ENCODE results near the gene MYL5. TPM values are rescaled to one million over a fixed set of nuclear protein-coding genes. Genes with fewer than 3 reads are reported as not detected.

MYL5 gene
- total RNA-seq, 4 donors from 2014 or later = 82.8 to 135 (median 95.2) TPM

DNA sequence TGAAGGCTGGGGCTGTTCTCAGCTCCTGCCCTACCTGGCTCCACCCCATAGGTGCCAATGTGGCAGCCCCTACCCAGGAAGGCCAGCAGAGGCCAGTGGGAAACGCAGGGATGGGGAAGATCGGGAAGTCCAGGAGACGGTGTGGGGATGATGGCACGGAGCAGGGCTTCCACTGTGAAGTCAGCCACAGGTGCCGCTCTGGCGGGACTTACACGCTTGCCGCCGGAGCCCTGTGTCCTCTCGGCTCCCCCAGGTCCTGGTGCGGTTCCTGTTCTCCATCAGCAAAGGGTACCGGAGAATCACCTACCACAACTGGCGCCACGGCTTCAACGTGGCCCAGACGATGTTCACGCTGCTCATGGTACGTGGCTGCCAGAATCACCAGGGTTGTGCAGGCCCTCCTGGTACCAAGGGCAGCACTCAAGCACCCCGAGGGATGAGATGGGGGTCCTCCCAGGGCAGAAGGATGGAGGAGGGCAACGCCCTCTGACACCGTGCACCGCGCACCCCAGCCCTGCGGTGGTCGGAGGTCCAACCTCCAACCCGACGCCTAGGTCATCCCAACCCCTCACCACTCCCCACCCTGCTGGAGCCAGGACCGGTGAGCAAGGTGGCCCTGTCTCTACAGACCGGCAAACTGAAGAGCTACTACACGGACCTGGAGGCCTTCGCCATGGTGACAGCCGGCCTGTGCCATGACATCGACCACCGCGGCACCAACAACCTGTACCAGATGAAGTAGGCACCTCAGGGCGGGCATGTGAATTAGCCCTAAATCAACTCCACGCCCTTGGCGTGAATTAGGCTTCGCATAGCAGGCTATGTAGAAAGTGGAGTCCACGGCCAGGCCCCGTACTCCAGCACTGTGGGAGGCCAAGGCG is 12.2 kb upstream of the MYL5 start:
- Histone ChIP-seq H3K36me3 (no peaks in the 10 kb centered on the region), H3K9me3 (no peaks in the 10 kb centered on the region), H3K27me3 (no peaks in the 10 kb centered on the region), H3K4me3 (no peak overlapping the region), H3K4me1 (peaks cover 0 to 8% (median 0%) of the 10 kb centered on the region in 4 donors), H3K27ac (no peak overlapping the region)
- TF ChIP-seq, protein P1, sequence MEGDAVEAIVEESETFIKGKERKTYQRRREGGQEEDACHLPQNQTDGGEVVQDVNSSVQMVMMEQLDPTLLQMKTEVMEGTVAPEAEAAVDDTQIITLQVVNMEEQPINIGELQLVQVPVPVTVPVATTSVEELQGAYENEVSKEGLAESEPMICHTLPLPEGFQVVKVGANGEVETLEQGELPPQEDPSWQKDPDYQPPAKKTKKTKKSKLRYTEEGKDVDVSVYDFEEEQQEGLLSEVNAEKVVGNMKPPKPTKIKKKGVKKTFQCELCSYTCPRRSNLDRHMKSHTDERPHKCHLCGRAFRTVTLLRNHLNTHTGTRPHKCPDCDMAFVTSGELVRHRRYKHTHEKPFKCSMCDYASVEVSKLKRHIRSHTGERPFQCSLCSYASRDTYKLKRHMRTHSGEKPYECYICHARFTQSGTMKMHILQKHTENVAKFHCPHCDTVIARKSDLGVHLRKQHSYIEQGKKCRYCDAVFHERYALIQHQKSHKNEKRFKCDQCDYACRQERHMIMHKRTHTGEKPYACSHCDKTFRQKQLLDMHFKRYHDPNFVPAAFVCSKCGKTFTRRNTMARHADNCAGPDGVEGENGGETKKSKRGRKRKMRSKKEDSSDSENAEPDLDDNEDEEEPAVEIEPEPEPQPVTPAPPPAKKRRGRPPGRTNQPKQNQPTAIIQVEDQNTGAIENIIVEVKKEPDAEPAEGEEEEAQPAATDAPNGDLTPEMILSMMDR (IDR thresholded peaks at IDR 0.05) = no peak
- no peak for TF ChIP-seq POLR2A (IDR thresholded peaks at IDR 0.05)
- DNase-seq = no peak

DNA sequence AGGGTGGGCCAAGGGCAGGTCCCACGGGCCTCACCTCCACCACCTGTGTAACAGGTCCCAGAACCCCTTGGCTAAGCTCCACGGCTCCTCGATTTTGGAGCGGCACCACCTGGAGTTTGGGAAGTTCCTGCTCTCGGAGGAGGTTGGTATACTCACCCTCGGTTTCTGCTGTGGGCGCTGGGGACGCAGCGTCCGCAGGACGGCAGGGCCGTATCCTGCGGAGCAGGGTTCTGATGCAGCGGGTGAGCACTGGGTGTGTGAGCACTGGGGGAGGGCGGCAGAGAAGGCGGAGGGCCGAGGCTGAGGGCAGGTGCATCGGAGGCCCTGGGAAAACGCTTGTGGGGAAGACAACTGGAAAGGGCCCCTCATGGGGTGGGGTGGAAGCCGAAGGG is 11.3 kb upstream of the MYL5 start:
- no peaks in the 10 kb centered on the region for H3K9me3 ChIP-seq
- no peak for TF ChIP-seq POLR2A (IDR thresholded peaks at IDR 0.05)
- TF ChIP-seq, protein P1 (IDR thresholded peaks at IDR 0.05) = no peak
- H3K36me3 ChIP-seq = no peaks in the 10 kb centered on the region
- peak overlapping the region in 2 of 4 donors; percentile 55 to 77 for H3K27ac ChIP-seq
- H3K4me3 ChIP-seq = peak overlapping the region; percentile 61 to 84 (median 70)
- H3K4me1 ChIP-seq = peaks cover 0 to 8% (median 0%) of the 10 kb centered on the region in 4 donors
- DNase-seq = no peak
- H3K27me3 ChIP-seq = no peaks in the 10 kb centered on the region

DNA sequence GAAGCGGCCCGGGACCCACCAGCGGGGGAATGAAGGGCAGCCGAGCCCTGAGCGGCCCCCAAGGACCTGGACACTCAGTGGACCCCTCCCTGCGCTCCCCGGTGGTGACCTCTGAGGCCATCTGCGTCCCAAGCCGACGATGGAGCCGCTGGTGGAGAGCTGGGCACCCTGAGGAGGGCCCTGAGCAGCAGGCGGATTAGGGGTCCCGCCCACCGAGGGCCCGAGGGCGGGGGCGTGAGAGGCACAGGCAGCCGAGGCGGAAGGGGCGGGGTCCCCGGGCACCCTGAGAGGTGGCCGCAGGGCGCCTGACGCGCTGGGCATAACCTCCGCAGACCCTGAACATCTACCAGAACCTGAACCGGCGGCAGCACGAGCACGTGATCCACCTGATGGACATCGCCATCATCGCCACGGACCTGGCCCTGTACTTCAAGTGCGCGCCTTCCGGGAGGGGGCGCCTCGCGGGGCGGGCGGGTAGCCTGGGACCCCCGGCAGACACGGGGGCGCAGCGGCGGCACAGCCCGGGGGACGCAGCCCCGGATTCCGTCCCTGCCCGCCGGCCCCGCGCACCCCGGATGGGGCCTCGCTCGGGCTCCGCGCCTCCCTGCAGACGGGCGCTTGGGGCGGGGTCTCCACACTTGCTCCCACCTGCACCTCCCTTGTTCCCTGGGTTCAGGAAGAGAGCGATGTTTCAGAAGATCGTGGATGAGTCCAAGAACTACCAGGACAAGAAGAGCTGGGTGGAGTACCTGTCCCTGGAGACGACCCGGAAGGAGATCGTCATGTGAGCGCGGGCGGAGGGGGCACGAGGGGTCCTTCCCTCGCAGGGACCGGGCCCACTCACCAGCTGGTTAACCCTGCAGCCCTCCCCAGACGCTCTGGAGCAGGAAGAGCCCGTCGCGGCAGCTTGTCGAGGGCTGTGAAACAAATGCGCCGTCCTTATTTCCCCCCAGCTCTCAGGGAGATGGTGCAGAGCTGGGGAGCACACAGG is 10.6 kb upstream of the MYL5 start:
- peak overlapping the region; percentile 48 to 77 (median 60) for H3K27ac ChIP-seq
- no peaks in the 10 kb centered on the region for H3K9me3 ChIP-seq
- no peak for TF ChIP-seq POLR2A (IDR thresholded peaks at IDR 0.05)
- TF ChIP-seq, protein P1 (IDR thresholded peaks at IDR 0.05) = no peak
- DNase-seq = peak in 2 of 3 donors; percentile 81 to 87
- H3K27me3 ChIP-seq = no peaks in the 10 kb centered on the region
- no peaks in the 10 kb centered on the region for H3K36me3 ChIP-seq
- H3K4me3 ChIP-seq = peak overlapping the region; percentile 61 to 84 (median 70)
- peaks cover 0 to 8% (median 0%) of the 10 kb centered on the region in 4 donors for H3K4me1 ChIP-seq

DNA sequence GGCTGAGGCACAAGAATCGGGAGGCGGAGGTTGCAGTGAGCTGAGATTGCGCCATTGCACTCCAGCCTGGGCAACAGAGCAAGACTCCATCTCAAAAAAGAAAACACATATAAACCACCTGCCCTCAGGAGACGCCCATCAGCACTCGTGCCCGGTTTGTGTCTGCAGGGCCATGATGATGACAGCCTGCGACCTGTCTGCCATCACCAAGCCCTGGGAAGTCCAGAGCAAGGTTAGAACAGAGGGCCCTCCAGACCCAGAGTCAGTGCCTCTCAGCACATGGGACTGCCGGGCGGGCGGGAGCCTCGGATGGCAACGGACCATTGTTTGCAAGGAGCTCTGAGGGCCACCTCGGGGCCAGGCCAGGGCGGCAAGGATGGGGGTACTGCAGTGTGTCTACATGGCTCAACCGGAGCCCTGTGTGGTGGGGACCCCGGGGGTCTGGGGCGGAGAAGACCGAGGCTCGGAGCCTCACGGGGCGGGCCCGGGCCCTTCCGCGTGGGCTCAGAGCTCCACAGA is 9.6 kb upstream of the MYL5 start:
- TF ChIP-seq POLR2A (IDR thresholded peaks at IDR 0.05) = no peak
- TF ChIP-seq, protein P1 (IDR thresholded peaks at IDR 0.05) = no peak
- H3K27ac ChIP-seq = no peak overlapping the region
- no peak overlapping the region for H3K4me3 ChIP-seq
- DNase-seq = no peak
- H3K36me3 ChIP-seq = no peaks in the 10 kb centered on the region
- no peaks in the 10 kb centered on the region for H3K9me3 ChIP-seq
- H3K4me1 ChIP-seq = peaks cover 0 to 8% (median 0%) of the 10 kb centered on the region in 4 donors
- H3K27me3 ChIP-seq = no peaks in the 10 kb centered on the region

DNA sequence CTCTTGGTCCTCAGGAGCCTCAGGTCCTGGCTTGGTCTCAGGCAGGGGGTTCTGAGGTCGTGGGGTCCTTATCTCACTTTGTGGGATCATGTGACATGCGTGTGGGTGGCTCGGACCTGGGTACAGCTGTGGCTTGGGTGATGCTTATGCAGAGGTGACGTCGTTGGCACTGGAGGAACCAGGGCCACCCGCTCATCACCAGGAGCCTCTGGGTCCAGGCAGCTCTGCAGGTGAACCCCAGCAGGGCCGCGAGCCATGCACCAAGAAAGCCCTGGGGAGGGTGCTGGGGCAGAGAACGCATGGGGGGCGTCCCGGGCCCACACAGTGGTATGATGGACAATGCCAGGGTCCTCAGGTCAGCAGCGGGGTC is 9.0 kb upstream of the MYL5 start:
- Histone ChIP-seq H3K4me3 (no peak overlapping the region), H3K4me1 (peaks cover 0 to 8% (median 0%) of the 10 kb centered on the region in 4 donors), H3K27ac (no peak overlapping the region), H3K9me3 (no peaks in the 10 kb centered on the region), H3K27me3 (no peaks in the 10 kb centered on the region), H3K36me3 (no peaks in the 10 kb centered on the region)
- no peak for TF ChIP-seq POLR2A (IDR thresholded peaks at IDR 0.05)
- TF ChIP-seq, protein P1 (IDR thresholded peaks at IDR 0.05) = no peak
- no peak for DNase-seq
